NCI-H146 treated with DMSO at 0.1 percent for 48 hours (cell line): ENCODE data around the gene CYP26C1.

Source experiments
- DNase-seq: peaks from one replicate; lab custom pipeline; 2025; ENCODE audit not compliant: unreplicated experiment; lab: John Stamatoyannopoulos, UW

The CYP26C1 gene

DNA sequence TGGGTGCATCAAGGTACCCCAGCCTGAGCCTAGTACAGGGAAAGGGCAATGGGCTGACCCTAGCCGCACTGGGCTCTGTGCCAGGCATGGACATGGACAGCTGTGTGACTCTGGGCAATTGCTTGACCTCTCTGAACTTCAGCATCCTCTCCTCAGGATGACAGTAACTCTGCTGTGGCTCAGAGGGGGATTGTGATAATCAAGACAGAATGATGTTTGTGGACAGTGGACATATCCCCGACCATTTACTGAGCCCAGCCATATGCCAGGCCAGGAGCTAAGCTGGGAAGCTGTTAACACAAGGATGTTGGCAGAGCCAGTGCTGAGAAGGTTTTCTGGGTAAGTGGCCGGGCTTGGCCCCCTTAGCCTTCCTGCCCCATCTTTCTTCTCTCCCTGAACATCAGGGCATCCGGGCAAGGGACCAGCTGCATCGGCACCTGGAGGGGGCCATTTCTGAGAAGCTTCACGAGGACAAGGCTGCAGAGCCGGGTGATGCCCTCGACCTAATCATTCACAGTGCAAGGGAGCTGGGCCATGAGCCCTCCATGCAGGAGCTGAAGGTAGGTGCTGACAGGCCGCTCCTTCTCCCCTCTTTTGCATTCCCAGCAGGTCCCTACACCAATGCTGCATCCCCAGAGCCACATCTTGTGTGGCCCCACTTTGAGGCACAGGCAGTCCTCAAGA is 3.5 kb downstream of the CYP26C1 start:
- DNase-seq, result no peak

GRCh38 chr10:93064874-93065660 is 4.5 kb downstream of the CYP26C1 start:
- no peak for DNase-seq

- no peak for DNase-seq
Measured at GRCh38 chr10:93065675-93066543, 5.3 kb downstream of the CYP26C1 start.

DNA sequence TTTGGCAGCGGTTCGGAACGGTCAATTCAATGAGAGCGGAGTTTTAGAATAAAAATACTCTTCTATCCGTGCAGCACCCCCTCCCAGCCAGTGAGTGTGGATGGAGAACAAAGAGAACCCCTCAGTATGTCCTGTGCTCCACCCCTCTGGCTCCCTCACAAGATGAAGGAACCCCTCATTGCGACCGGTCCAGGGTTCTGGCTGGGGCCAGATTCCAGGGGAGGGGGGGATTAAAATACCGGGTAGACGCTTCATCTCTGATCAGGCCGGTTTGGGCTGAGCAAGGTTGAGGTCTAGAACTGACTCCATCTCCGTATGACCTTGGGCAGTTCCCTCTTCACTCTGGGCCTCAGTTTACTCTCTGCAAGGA is 5.9 kb downstream of the CYP26C1 start:
- DNase-seq, result no peak

- no peak for DNase-seq
Measured at GRCh38 chr10:93067443-93068365, 7.1 kb downstream of the CYP26C1 start.

- no peak for DNase-seq
Measured at GRCh38 chr10:93068411-93069244, 8.0 kb downstream of the CYP26C1 start.

DNA sequence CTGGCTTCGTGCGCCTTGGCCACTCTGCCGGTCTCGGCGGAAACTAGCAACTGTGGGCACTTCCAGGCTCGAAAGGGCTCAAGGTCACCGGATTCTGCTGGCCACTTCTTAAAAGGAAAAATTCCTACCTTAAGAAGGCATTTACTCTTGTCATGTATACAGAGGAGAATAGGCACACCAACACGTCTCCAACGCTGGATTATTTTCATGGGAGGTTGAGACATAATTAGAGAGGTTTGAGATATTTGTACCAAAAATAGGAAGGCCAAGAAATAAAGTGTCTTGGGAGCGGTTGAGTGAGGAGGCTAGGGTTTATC is 8.6 kb downstream of the CYP26C1 start:
- no peak for DNase-seq

- no peak for DNase-seq
Measured at GRCh38 chr10:93070378-93071176, 10.0 kb downstream of the CYP26C1 start.

GRCh38 chr10:93071177-93071472 is 10.5 kb downstream of the CYP26C1 start:
- DNase-seq, result no peak

DNA sequence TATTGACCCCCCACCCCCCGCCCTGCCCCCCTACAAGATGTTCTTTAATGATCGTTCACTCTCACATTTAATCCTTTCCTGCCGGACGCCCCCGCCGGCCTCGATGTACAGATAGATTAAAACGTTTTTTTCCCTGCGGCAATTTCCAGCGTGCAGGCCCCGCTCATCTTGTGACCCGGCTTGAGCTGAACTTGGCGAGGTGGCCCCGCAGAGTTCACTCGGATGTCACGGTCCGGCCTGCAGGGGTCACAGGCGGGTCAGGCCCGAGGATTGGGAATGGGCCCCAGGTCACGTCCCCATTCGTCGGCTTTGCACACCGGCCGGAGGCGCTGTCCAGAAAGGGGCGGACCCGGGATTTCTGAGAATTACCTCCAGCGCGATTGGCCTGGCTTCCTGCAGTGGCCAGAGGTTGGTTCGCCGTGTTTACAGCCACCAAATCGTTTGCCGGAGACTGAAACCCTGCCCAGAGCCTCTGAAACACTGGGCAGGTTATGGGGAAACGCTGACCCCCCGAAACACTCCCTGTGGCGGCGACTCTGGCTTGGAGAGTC is 11.2 kb downstream of the CYP26C1 start:
- no peak for DNase-seq

DNA sequence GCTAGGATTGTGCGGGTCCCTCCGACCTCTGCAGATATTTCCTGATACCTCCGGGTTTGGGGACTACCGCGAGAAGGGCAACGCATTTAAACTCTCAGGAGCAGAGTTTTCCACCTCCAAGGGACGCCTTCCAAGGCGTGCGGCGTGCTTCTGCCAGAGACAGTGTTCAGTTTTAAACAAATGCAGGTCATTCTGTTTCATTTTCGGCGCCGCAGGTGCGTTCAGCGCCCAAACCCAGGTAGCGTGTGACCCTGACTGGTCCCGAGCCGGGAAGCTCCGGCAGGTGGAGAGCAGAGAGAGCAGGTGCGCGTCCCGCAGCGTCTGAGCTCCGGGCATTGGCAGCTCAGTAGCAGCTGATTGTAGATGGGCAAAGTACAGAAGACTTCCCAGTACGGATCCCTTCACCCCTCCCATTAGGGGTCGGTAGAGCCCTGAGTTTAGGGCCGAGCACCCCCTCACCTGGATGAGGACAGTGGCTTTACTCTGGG is 11.7 kb downstream of the CYP26C1 start:
- DNase-seq, result no peak

DNA sequence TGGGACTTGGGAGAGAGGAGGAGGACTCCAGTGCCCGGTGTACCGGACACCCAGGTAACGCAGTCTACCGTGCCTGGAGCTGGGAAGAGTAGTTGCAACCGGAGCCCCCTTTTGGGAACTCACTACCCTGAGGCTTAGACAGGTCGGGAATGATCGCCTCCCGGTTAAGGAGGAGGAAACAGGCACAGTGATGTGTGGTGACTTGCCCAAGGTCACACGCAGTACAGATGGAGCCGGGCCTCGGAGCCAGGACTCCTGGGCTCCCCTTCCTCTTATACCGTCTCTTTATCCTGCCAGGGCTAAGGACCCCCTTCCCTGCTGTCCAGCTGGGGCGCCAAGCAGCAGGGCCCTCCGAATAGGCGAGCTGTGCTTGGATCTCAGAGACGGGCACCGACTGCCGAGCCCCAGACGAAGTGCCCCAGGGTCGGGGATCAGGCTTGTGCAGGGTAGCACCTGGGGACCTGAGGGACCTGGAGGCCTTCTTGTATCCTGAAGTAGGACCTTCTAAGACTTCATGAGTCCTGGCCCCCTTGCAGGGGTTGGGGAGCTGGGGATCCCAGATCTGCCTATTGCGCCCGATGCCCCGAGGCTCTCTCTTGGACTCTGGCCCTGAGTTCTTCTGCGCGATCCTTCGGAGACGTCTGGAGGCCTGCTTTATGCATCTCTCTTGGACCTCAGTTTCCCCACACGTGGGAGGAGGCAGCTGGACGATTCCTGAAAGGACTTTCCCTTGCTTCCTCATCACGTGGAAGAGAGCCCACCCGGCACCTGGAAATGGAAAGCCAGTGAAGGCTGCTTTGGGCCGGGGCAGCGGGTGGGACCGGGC is 12.3 kb downstream of the CYP26C1 start:
- no peak for DNase-seq

DNA sequence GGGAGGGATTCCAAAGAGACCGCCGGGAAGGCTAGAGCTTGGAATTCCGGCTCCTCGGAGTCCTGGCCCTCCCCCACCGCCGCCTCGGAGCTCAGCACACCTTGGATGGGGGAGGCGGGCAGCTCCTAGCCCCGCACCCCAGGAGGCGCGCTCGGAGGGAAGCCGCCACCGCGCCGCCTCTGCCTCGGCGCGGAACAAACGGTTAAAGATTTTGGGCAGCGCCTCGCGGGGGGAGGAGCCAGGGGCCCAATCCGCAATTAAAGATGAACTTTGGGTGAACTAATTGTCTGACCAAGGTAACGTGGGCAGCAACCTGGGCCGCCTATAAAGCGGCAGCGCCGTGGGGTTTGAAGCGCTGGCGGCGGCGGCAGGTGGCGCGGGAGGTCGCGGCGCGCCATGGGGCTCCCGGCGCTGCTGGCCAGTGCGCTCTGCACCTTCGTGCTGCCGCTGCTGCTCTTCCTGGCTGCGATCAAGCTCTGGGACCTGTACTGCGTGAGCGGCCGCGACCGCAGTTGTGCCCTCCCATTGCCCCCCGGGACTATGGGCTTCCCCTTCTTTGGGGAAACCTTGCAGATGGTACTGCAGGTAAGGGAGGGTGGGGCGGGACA is 13.0 kb downstream of the CYP26C1 start, which contains the start of gene CYP26A1:
Gene CYP26A1 (plus strand): TSS at position 355 of the 608 bp plus-strand sequence. CDS start 42 bp downstream, at position 397.
- DNase-seq, result peak; percentile 52

- DNase-seq, result no peak
Measured at GRCh38 chr10:93074147-93074596, 13.6 kb downstream of the CYP26C1 start.

DNA sequence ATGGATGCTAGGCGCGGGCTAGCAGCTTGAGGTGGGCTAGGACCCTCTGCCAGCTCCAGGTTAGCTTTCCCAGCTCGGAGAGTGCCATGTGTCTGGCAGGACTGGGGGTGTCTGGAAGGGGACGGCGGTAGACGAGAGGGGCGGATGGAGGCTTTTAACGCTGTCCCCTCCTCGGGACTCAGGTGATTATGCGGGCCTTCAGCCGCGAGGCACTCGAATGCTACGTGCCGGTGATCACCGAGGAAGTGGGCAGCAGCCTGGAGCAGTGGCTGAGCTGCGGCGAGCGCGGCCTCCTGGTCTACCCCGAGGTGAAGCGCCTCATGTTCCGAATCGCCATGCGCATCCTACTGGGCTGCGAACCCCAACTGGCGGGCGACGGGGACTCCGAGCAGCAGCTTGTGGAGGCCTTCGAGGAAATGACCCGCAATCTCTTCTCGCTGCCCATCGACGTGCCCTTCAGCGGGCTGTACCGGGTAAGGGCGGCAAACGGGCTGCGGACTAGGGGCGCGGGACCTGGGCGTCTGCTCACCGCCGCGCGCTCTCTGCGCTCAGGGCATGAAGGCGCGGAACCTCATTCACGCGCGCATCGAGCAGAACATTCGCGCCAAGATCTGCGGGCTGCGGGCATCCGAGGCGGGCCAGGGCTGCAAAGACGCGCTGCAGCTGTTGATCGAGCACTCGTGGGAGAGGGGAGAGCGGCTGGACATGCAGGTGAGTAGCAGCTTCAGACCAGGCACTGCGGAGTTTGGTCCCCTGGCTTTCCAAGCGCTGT is 14.2 kb downstream of the CYP26C1 start:
- no peak for DNase-seq

- no peak for DNase-seq
Measured at GRCh38 chr10:93075369-93076221, 15.0 kb downstream of the CYP26C1 start.
